ENCODE results near the gene SCAF1.

- TF ChIP-seq POLR2A (IDR thresholded peaks at IDR 0.05; ENCODE audit: low read length) (no peak), GATA1 (IDR thresholded peaks at IDR 0.05; ENCODE audit: low read depth, low read length) (no peak)
Observed at GRCh38 chr19:49696115-49696514, 54.1 kb downstream of the SCAF1 start.
